Measurements from ENCODE around the gene TMEM183A.

Gene TMEM183A

GRCh38 chr1:203055161-203055799 lies 48.1 kb downstream of the TMEM183A start:
- no peaks in the 10 kb centered on the region for H3K36me3 ChIP-seq (ENCODE audit: control insufficient read depth, insufficient read depth, low read length)
- no peak overlapping the region for H3K4me3 ChIP-seq (ENCODE audit: low read length)
- H3K9ac ChIP-seq (ENCODE audit: low read length): no peak overlapping the region
- no peaks in the 10 kb centered on the region for H3K9me3 ChIP-seq (ENCODE audit: control insufficient read depth, low read length)
- H3K4me1 ChIP-seq (ENCODE audit: control insufficient read depth, insufficient read depth, low read length): no peaks in the 10 kb centered on the region
- H3K27me3 ChIP-seq (ENCODE audit: control insufficient read depth, insufficient read depth, low read length): peaks cover 4% of the 10 kb centered on the region

DNA sequence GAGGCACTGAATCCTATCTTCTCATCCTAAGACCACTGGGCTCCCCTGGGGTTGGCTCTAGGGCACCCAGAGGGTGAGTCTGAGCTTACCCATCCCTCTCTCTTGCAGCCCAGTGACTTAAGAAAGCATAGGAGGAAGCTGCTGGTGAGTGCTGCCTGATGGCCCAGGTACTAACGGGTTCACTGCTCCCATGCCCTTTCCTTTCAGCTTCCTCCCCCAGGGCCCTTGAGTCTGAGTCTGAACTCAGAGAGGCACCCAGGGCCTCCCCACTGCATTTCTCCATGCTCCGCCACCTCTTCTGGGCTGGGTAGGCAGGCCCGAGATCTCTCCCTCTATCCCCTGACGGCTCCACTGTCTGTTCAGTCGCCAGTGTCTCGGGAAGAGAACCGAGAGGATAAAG lies 48.8 kb downstream of the TMEM183A start:
- H3K4me1 ChIP-seq (ENCODE audit: control insufficient read depth, insufficient read depth, low read length): no peaks in the 10 kb centered on the region
- no peak overlapping the region for H3K4me3 ChIP-seq (ENCODE audit: low read length)
- H3K9me3 ChIP-seq (ENCODE audit: control insufficient read depth, low read length): no peaks in the 10 kb centered on the region
- peaks cover 4% of the 10 kb centered on the region for H3K27me3 ChIP-seq (ENCODE audit: control insufficient read depth, insufficient read depth, low read length)
- no peak overlapping the region for H3K9ac ChIP-seq (ENCODE audit: low read length)
- no peaks in the 10 kb centered on the region for H3K36me3 ChIP-seq (ENCODE audit: control insufficient read depth, insufficient read depth, low read length)

DNA sequence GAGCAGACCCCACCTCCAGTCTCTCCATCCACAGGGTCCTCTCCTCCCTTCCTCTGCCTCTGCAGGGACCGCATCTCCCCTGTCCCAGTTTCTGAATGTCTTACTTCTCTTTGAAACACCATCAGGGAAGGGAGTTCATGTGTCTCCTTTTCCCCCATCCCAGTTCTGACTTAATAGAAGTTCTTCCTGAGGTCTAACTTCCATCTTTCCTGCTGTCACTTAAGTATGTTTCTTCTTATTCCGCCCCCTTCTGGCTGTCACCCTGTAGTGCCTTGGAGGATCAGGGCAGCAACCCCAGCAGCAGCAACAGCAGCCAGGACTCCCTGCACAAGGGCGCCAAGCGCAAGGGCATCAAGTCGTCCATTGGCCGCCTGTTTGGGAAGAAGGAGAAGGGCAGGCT lies 49.3 kb downstream of the TMEM183A start:
- no peaks in the 10 kb centered on the region for H3K4me1 ChIP-seq (ENCODE audit: control insufficient read depth, insufficient read depth, low read length)
- H3K9me3 ChIP-seq (ENCODE audit: control insufficient read depth, low read length): no peaks in the 10 kb centered on the region
- H3K4me3 ChIP-seq (ENCODE audit: low read length): no peak overlapping the region
- H3K9ac ChIP-seq (ENCODE audit: low read length): no peak overlapping the region
- no peaks in the 10 kb centered on the region for H3K36me3 ChIP-seq (ENCODE audit: control insufficient read depth, insufficient read depth, low read length)
- H3K27me3 ChIP-seq (ENCODE audit: control insufficient read depth, insufficient read depth, low read length): peaks cover 4% of the 10 kb centered on the region

- H3K36me3 ChIP-seq (ENCODE audit: control insufficient read depth, insufficient read depth, low read length): no peaks in the 10 kb centered on the region
- no peaks in the 10 kb centered on the region for H3K9me3 ChIP-seq (ENCODE audit: control insufficient read depth, low read length)
- H3K9ac ChIP-seq (ENCODE audit: low read length): no peak overlapping the region
- H3K4me3 ChIP-seq (ENCODE audit: low read length): no peak overlapping the region
- H3K4me1 ChIP-seq (ENCODE audit: control insufficient read depth, insufficient read depth, low read length): no peaks in the 10 kb centered on the region
- no peaks in the 10 kb centered on the region for H3K27me3 ChIP-seq (ENCODE audit: control insufficient read depth, insufficient read depth, low read length)
These were observed 50.9 kb downstream of the TMEM183A start for GRCh38 chr1:203057911-203058675.

- no peak overlapping the region for H3K9ac ChIP-seq (ENCODE audit: low read length)
- H3K27me3 ChIP-seq (ENCODE audit: control insufficient read depth, insufficient read depth, low read length): no peaks in the 10 kb centered on the region
- H3K9me3 ChIP-seq (ENCODE audit: control insufficient read depth, low read length): no peaks in the 10 kb centered on the region
- no peaks in the 10 kb centered on the region for H3K4me1 ChIP-seq (ENCODE audit: control insufficient read depth, insufficient read depth, low read length)
- H3K36me3 ChIP-seq (ENCODE audit: control insufficient read depth, insufficient read depth, low read length): no peaks in the 10 kb centered on the region
- no peak overlapping the region for H3K4me3 ChIP-seq (ENCODE audit: low read length)
These were observed 51.4 kb downstream of the TMEM183A start for GRCh38 chr1:203058676-203058935.

GRCh38 chr1:203059485-203059884 lies 52.3 kb downstream of the TMEM183A start:
- H3K9me3 ChIP-seq (ENCODE audit: control insufficient read depth, low read length): no peaks in the 10 kb centered on the region
- H3K4me3 ChIP-seq (ENCODE audit: low read length): no peak overlapping the region
- no peaks in the 10 kb centered on the region for H3K27me3 ChIP-seq (ENCODE audit: control insufficient read depth, insufficient read depth, low read length)
- H3K9ac ChIP-seq (ENCODE audit: low read length): no peak overlapping the region
- no peaks in the 10 kb centered on the region for H3K4me1 ChIP-seq (ENCODE audit: control insufficient read depth, insufficient read depth, low read length)
- no peaks in the 10 kb centered on the region for H3K36me3 ChIP-seq (ENCODE audit: control insufficient read depth, insufficient read depth, low read length)

DNA sequence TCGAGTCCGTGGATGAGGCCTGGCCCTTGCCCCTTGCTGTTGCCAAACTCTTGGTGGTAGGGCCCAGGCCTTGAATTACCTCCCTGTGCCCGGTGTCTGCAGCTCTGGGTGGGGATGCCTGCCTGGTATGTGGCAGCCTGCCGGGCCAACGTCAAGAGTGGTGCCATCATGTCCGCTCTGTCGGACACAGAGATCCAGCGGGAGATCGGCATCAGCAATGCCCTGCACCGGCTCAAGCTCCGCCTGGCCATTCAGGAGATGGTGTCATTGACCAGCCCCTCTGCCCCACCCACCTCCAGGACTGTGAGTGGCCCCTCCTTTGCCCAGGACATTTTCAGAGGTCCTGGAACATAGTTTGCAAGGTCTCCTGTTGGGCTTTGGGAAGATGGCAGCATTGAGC lies 52.9 kb downstream of the TMEM183A start:
- H3K9me3 ChIP-seq (ENCODE audit: control insufficient read depth, low read length): no peaks in the 10 kb centered on the region
- no peak overlapping the region for H3K4me3 ChIP-seq (ENCODE audit: low read length)
- H3K4me1 ChIP-seq (ENCODE audit: control insufficient read depth, insufficient read depth, low read length): no peaks in the 10 kb centered on the region
- H3K9ac ChIP-seq (ENCODE audit: low read length): no peak overlapping the region
- H3K36me3 ChIP-seq (ENCODE audit: control insufficient read depth, insufficient read depth, low read length): no peaks in the 10 kb centered on the region
- H3K27me3 ChIP-seq (ENCODE audit: control insufficient read depth, insufficient read depth, low read length): no peaks in the 10 kb centered on the region

- no peaks in the 10 kb centered on the region for H3K9me3 ChIP-seq (ENCODE audit: control insufficient read depth, low read length)
- no peak overlapping the region for H3K9ac ChIP-seq (ENCODE audit: low read length)
- no peaks in the 10 kb centered on the region for H3K4me1 ChIP-seq (ENCODE audit: control insufficient read depth, insufficient read depth, low read length)
- H3K4me3 ChIP-seq (ENCODE audit: low read length): no peak overlapping the region
- H3K27me3 ChIP-seq (ENCODE audit: control insufficient read depth, insufficient read depth, low read length): peaks cover 5% of the 10 kb centered on the region
- H3K36me3 ChIP-seq (ENCODE audit: control insufficient read depth, insufficient read depth, low read length): no peaks in the 10 kb centered on the region
These were observed 56.1 kb downstream of the TMEM183A start for GRCh38 chr1:203063287-203063686.

DNA sequence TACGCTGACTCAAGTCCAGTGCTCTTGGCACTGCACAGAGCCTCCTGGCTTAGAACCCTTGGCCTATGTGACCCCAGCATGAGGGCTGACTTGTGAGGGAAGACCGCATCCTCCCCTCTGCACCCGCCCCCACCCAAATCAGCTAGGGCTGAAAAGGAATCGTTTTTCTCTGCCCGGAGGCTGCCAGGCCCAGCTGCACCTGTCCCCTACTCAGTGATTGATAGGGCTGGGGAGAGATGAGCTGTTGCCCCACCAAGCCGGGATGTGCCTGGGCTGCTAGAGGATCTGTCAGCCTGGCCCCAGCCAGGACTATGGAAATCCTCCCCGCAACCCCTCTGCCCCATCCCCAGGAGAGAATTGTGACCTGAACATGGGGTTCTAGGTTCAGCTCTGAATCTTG lies 58.0 kb downstream of the TMEM183A start:
- H3K9me3 ChIP-seq (ENCODE audit: control insufficient read depth, low read length): no peaks in the 10 kb centered on the region
- H3K27me3 ChIP-seq (ENCODE audit: control insufficient read depth, insufficient read depth, low read length): peaks cover 5% of the 10 kb centered on the region
- no peak overlapping the region for H3K4me3 ChIP-seq (ENCODE audit: low read length)
- no peak overlapping the region for H3K9ac ChIP-seq (ENCODE audit: low read length)
- H3K4me1 ChIP-seq (ENCODE audit: control insufficient read depth, insufficient read depth, low read length): no peaks in the 10 kb centered on the region
- no peaks in the 10 kb centered on the region for H3K36me3 ChIP-seq (ENCODE audit: control insufficient read depth, insufficient read depth, low read length)

- Histone ChIP-seq H3K27me3 (ENCODE audit: control insufficient read depth, insufficient read depth, low read length) (peaks cover 5% of the 10 kb centered on the region), H3K4me3 (ENCODE audit: low read length) (no peak overlapping the region), H3K4me1 (ENCODE audit: control insufficient read depth, insufficient read depth, low read length) (no peaks in the 10 kb centered on the region), H3K9ac (ENCODE audit: low read length) (no peak overlapping the region), H3K9me3 (ENCODE audit: control insufficient read depth, low read length) (no peaks in the 10 kb centered on the region), H3K36me3 (ENCODE audit: control insufficient read depth, insufficient read depth, low read length) (no peaks in the 10 kb centered on the region)
These were observed 58.8 kb downstream of the TMEM183A start for GRCh38 chr1:203065986-203066385.

- Histone ChIP-seq H3K9ac (ENCODE audit: low read length) (no peak overlapping the region), H3K4me3 (ENCODE audit: low read length) (no peak overlapping the region), H3K36me3 (ENCODE audit: control insufficient read depth, insufficient read depth, low read length) (no peaks in the 10 kb centered on the region), H3K27me3 (ENCODE audit: control insufficient read depth, insufficient read depth, low read length) (peaks cover 5% of the 10 kb centered on the region), H3K9me3 (ENCODE audit: control insufficient read depth, low read length) (no peaks in the 10 kb centered on the region), H3K4me1 (ENCODE audit: control insufficient read depth, insufficient read depth, low read length) (no peaks in the 10 kb centered on the region)
These were observed 59.8 kb downstream of the TMEM183A start for GRCh38 chr1:203066965-203067364.

DNA sequence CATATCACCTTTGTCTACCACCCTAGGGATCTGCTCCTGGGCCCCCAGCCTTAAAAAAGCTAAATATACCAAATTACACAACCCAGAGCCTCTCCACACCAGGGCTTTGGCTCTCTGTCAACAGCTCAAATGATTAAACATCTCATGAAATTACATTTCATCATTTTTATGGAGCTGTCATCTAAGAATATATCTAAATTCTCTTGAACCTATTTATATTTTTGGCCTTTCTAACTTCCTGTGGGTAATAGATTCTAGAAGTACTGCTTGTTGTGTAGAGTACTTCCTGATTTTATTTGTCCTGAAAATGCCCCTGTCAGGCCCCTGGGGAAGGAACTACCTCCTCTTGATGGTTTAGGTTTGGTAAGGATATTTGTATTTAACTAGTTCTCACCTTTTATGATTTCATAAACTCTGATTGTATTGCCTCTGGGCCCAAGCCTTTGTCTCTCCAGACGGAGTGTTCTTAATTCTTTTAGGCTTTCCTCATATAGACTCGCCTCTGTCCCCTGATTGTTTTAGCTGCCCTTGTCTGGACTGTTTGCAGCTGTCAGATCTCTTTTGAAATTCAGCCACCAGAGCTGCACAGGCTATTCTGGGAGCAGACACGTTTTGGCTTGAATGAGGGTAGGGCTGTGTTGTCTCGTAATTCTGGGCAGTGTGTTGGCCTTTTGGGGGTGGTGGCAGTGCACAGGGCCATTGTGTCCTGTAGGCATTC lies 62.0 kb downstream of the TMEM183A start:
- no peaks in the 10 kb centered on the region for H3K9me3 ChIP-seq (ENCODE audit: control insufficient read depth, low read length)
- no peak overlapping the region for H3K4me3 ChIP-seq (ENCODE audit: low read length)
- H3K9ac ChIP-seq (ENCODE audit: low read length): no peak overlapping the region
- peaks cover 17% of the 10 kb centered on the region for H3K27me3 ChIP-seq (ENCODE audit: control insufficient read depth, insufficient read depth, low read length)
- no peaks in the 10 kb centered on the region for H3K4me1 ChIP-seq (ENCODE audit: control insufficient read depth, insufficient read depth, low read length)
- H3K36me3 ChIP-seq (ENCODE audit: control insufficient read depth, insufficient read depth, low read length): no peaks in the 10 kb centered on the region

Data from mucosa of stomach (tissue), 1 donor.